Endothelial cell of umbilical vein (primary cell): ENCODE results near the gene FMN1. TPM values are rescaled to one million over a fixed set of nuclear protein-coding genes. Genes with fewer than 3 reads are reported as not detected.

ENCODE experiments used
- BruUV-seq: library from RNA; stranded (reverse); fragments of 400-500 nt; replicated peaks from 2 replicates; lab custom pipeline; 2021; lab: Mats Ljungman, UMichigan
- CTCF ChIA-PET: fragments of 300-600, 350-600 bp; sonication (Branson Sonifier 250); formaldehyde crosslinking; loops from one replicate; lab custom pipeline; 2021; ENCODE audit warnings: antibody characterized with exemption, inconsistent platforms; lab: Charles Lee
- POLR2A ChIA-PET: fragments of 300-600, 350-600 bp; sonication (Branson Sonifier 250); formaldehyde crosslinking; loops from one replicate; lab custom pipeline; 2021; ENCODE audit warnings: antibody characterized with exemption, inconsistent platforms; lab: Charles Lee
- DNase-seq: peaks from one replicate; pipeline ENCODE4 v3.0.0-alpha.2; 2011; ENCODE audit warnings: low read depth, low spot score
- FAIRE-seq: peaks from 2 replicates; lab custom pipeline; 2011; peaks lifted over from hg19 to GRCh38; lab: Jason Lieb, UNC
- H2AFZ ChIP-seq: 2 replicates; pipeline ENCODE4 v1.6.0; 2012; ENCODE audit warnings: low read depth, low read length, control low read depth, inconsistent platforms
- H3K27ac ChIP-seq: 2 replicates; pipeline ENCODE4 v1.5.1; 2011; ENCODE audit warnings: low read depth, mild to moderate bottlenecking, control low read depth, low read length, moderate library complexity; ENCODE audit not compliant: insufficient read depth
- H3K27me3 ChIP-seq, 2 experiments: 2 replicates each; pipeline versions ENCODE4 v1.6.0 to v1.6.1; 2011; ENCODE audit warnings: low read length in 2 of 2, mixed read lengths in 1 of 2; ENCODE audit not compliant: control insufficient read depth in 2 of 2, insufficient read depth in 2 of 2
- H3K36me3 ChIP-seq, 2 experiments: 2 replicates in 1 of 2; 3 replicates in 1 of 2; pipeline ENCODE4 v1.5.1; 2011; ENCODE audit warnings: low read length in 2 of 2, mild to moderate bottlenecking in 1 of 2, moderate library complexity in 1 of 2; ENCODE audit not compliant: control insufficient read depth in 2 of 2, insufficient read depth in 2 of 2; ENCODE audit errors: extremely low read depth in 1 of 2
- H3K4me1 ChIP-seq: 3 replicates; pipeline ENCODE4 v1.5.1; 2011; ENCODE audit warnings: mild to moderate bottlenecking, low read length; ENCODE audit not compliant: control insufficient read depth, insufficient read depth; ENCODE audit errors: extremely low read depth
- H3K4me2 ChIP-seq: 2 replicates; pipeline ENCODE4 v1.6.1; 2011; ENCODE audit warnings: low read length, control low read depth, mixed read lengths; ENCODE audit not compliant: insufficient read depth
- H3K4me3 ChIP-seq, 3 experiments: fragments of 200-600 bp in 1 of 3; sonication (generic), shearing (Covaris generic) in 1 of 3; replicated peaks in 1 of 3; 2 replicates each; pipeline ENCODE4 v1.5.1; 2011 to 2016; ENCODE audit warnings: control low read depth in 3 of 3, low read length in 3 of 3, mild to moderate bottlenecking in 2 of 3, inconsistent platforms in 1 of 3, low read depth in 1 of 3, moderate library complexity in 1 of 3; ENCODE audit not compliant: insufficient read depth in 1 of 3
- H3K79me2 ChIP-seq: 2 replicates; pipeline ENCODE4 v1.6.0; 2012; ENCODE audit warnings: low read length, inconsistent platforms; ENCODE audit not compliant: control insufficient read depth, insufficient read depth
- H3K9ac ChIP-seq: replicated peaks from 2 replicates; pipeline ENCODE3; 2011; ENCODE audit warnings: low read length, control low read depth; ENCODE audit not compliant: insufficient read depth; ENCODE audit errors: extremely low read depth
- H3K9me1 ChIP-seq: replicated peaks from 3 replicates; pipeline ENCODE4 v1.6.0; 2011; ENCODE audit warnings: mild to moderate bottlenecking, low read length; ENCODE audit not compliant: control insufficient read depth, insufficient read depth; ENCODE audit errors: extremely low read depth
- H3K9me3 ChIP-seq: replicated peaks from 2 replicates; pipeline ENCODE4 v1.5.1; 2012; ENCODE audit warnings: low read length, inconsistent platforms; ENCODE audit not compliant: control insufficient read depth, insufficient read depth
- H4K20me1 ChIP-seq: replicated peaks from 2 replicates; pipeline ENCODE3; 2011; ENCODE audit warnings: mild to moderate bottlenecking, low read length; ENCODE audit not compliant: control insufficient read depth, insufficient read depth; ENCODE audit errors: extremely low read depth
- CTCF ChIP-seq, 2 donors: IDR thresholded peaks; 1 replicate in 1 of 2; 2 replicates in 1 of 2; pipeline ENCODE4 v1.5.1; 2011; ENCODE audit warnings: low read length in 2 of 2, mild to moderate bottlenecking in 2 of 2, moderate library complexity in 2 of 2, control low read depth in 1 of 2, inconsistent platforms in 1 of 2, low read depth in 1 of 2; ENCODE audit not compliant: insufficient read depth in 1 of 2; ENCODE audit errors: extremely low read depth in 1 of 2
- FOS ChIP-seq: IDR thresholded peaks from 2 replicates; pipeline ENCODE4 v1.6.1; 2011; ENCODE audit warnings: mild to moderate bottlenecking, low read length, moderate library complexity, borderline replicate concordance; ENCODE audit not compliant: insufficient read depth
- GATA2 ChIP-seq: IDR thresholded peaks from 2 replicates; pipeline ENCODE4 v1.7.0; 2011; ENCODE audit warnings: low read depth, mild to moderate bottlenecking, moderate library complexity, mixed read lengths, low read length; ENCODE audit not compliant: insufficient read length, insufficient read depth
- JUN ChIP-seq: IDR thresholded peaks from 2 replicates; pipeline ENCODE4 v1.6.1; 2011; ENCODE audit warnings: borderline replicate concordance, low read depth; ENCODE audit not compliant: insufficient read length, insufficient read depth
- MYC ChIP-seq: IDR thresholded peaks from one replicate; pipeline ENCODE4 v1.6.1; 2011; ENCODE audit warnings: mild to moderate bottlenecking, low read depth, low read length
- POLR2AphosphoS5 ChIP-seq: IDR thresholded peaks from 2 replicates; pipeline ENCODE4 v1.6.1; 2012; ENCODE audit warnings: low read depth, mild to moderate bottlenecking, control low read depth, low read length, moderate library complexity; ENCODE audit not compliant: insufficient read depth
- dilution Hi-C: fragments of 300-500 bp; cut with MboI; formaldehyde crosslinking; loops from one replicate; pipeline ENCODE4 v1.15.0; 2019; ENCODE audit warnings: low sequenced_read_pairs; ENCODE audit not compliant: extremely low pct_ligation_motif_present
- intact Hi-C: fragments of 100-400 bp; cut with micrococcal nuclease; formaldehyde crosslinking; loops from one replicate; pipeline ENCODE4 v1.10.0; 2022
- polyA plus RNA-seq, 4 experiments: library from polyadenylated mRNA; depleted of rRNA in 3 of 4; stranded (reverse) in 3 of 4; unstranded in 1 of 4; fragments of >200 nt; gene quantifications; 2 replicates each; pipeline versions ENCODE4 v1.2.1 to v1.2.3, GENCODE V29; 2011 to 2012; ENCODE audit warnings: missing spikeins in 1 of 4
- total RNA-seq: library from RNA; stranded (reverse); gene quantifications from 2 replicates; pipeline ENCODE4 v1.2.3, GENCODE V29; 2021

FMN1 gene
- total and polyA plus RNA-seq, 2 donors (not counting 3 experiments of a cell fraction or from before 2014, with no cell fraction given) = 0.01 to 0.29 TPM

GRCh38 chr15:33080006-33080405, 114.5 kb downstream of the FMN1 start:
- ChIA-PET POLR2A (no interaction called here), CTCF (interaction anchor here (1.0 to 17.6 kb wide), 5 partner anchors 9 to 58 kb away, joined by 3 to 497 read pairs (median 3); no protein-coding TSS in a partner anchor)

More at GRCh38 chr15:33080006-33080405, 114.5 kb downstream of the FMN1 start:
- H4K20me1 ChIP-seq = no peaks in the 10 kb centered on the region
- H2AFZ ChIP-seq = no peak overlapping the region
- no peak overlapping the region for H3K4me2 ChIP-seq
- BruUV-seq = no TSS peak
- no peak overlapping the region for H3K4me3 ChIP-seq
- H3K79me2 ChIP-seq = no peaks in the 10 kb centered on the region
- H3K4me1 ChIP-seq = no peaks in the 10 kb centered on the region
- no peak for FAIRE-seq
- no peak overlapping the region for H3K27ac ChIP-seq
- no peak for DNase-seq
- H3K9me1 ChIP-seq = no peaks in the 10 kb centered on the region
- no peaks in the 10 kb centered on the region for H3K9me3 ChIP-seq
- H3K27me3 ChIP-seq = peaks cover 0 to 3% of the 10 kb centered on the region in 2 experiments
- dilution Hi-C loops = no loop called here
- intact Hi-C loops = loop anchor here (10.0 kb wide), 1 partner anchor 135 kb away; no protein-coding TSS in a partner anchor
- no peak overlapping the region for H3K9ac ChIP-seq
- TF ChIP-seq GATA2 (no peak), CTCF (IDR thresholded peaks at IDR 0.05; ENCODE audit: extremely low read depth in 1 of 2, insufficient read depth in 1 of 2, low read depth in 1 of 2, low read length in 2 of 2) (no peak), MYC (no peak), JUN (no peak), POLR2AphosphoS5 (no peak), FOS (no peak)
- no peaks in the 10 kb centered on the region for H3K36me3 ChIP-seq
